ENCODE data around the gene DAAM1.

Gene DAAM1

DNA sequence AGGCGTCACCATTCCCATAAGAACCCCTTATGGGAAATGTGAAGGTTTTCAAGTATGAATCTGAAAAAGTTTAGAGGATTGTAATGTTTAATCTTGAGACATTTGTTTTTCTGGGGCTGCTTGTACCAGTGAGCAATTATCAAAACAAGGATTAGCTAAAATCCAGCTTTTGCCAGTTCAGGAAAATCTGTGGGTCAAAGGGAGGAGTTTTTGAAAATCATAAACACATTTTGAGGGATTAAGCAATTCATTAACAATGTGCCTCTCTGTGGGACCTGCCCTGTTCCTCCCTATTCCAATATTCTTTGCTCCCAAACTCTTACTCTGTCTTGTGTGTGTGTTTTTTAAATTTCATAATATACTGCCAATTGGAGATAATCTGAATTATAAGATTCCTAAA is 11.7 kb upstream of the DAAM1 start:
- TF ChIP-seq CTCF (IDR thresholded peaks at IDR 0.05; ENCODE audit: low read depth, low read length) = no peak

DNA sequence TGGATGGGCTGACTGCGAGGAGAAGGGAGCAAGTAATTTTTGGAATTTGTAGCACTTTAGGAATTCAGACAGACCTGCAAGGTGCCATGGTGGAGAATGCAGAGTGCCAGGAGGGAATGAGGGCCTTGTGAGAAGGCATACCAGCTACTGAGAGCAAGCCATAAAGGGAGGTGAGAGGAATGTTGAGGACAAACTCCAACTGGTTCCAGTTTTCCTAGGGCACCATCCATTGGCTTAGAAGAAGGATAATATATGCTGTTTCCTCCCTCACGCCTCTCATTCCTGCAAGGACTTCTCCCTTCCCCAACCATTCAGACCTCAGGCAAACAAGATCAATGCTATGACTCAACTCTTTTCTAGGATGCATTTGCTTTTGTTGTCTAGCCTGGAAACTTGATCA is 11.2 kb upstream of the DAAM1 start:
- no peak for TF ChIP-seq CTCF (IDR thresholded peaks at IDR 0.05; ENCODE audit: low read depth, low read length)
- no peak overlapping the region for H3K4me3 ChIP-seq (ENCODE audit: low read depth, low read length)

More for the DNA sequence above, 11.7 kb upstream of the DAAM1 start:
- H3K4me3 ChIP-seq (ENCODE audit: low read depth, low read length) = no peak overlapping the region

DNA sequence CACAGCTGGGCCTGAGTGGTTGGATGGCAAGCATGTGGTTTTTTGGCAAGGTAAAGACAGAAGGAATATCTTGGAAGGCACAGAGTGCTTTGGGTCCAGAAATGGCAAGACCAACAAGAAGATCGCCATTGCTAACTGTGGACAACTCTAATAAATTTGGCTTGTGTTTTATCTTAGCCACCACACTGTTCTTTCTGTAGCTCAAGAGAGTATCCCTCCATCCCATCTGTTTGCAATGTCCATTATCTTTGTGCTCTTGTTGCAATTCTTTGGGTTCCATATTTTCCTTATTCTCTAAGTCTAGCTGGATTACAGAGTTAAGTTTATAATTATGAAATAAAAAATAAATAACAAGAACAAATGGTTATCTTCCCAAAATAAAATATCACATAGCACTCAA is 6.7 kb upstream of the DAAM1 start:
- TF ChIP-seq CTCF (IDR thresholded peaks at IDR 0.05; ENCODE audit: low read depth, low read length) = no peak
- H3K4me3 ChIP-seq (ENCODE audit: low read depth, low read length) = no peak overlapping the region

DNA sequence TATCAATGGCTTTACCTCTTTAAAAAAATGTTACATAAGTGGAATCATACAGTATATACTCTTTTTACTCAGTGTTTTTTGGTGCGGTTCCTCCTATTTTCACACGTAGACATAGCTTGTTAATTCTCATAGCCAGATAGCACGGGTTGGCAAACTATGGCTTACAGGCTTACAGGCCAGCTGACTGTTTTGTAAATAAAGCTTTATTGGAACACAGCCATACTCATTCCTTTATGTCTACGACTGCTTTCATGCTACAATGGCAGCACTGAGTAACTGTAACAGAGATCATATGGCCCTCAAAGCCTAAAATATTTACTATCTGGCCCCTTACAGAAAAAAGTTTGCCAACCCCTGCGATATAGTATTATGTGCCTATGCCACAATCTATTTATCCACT is 5.8 kb upstream of the DAAM1 start:
- no peak for TF ChIP-seq CTCF (IDR thresholded peaks at IDR 0.05; ENCODE audit: low read depth, low read length)
- H3K4me3 ChIP-seq (ENCODE audit: low read depth, low read length) = no peak overlapping the region

GRCh38 chr14:59183150-59183549 is 5.3 kb upstream of the DAAM1 start:
- no peak for TF ChIP-seq CTCF (IDR thresholded peaks at IDR 0.05; ENCODE audit: low read depth, low read length)
- no peak overlapping the region for H3K4me3 ChIP-seq (ENCODE audit: low read depth, low read length)

- TF ChIP-seq CTCF (IDR thresholded peaks at IDR 0.05; ENCODE audit: low read depth, low read length) = no peak
- H3K4me3 ChIP-seq (ENCODE audit: low read depth, low read length) = no peak overlapping the region
Measured at GRCh38 chr14:59184396-59184795, 4.1 kb upstream of the DAAM1 start.

- H3K4me3 ChIP-seq (ENCODE audit: low read depth, low read length) = no peak overlapping the region
- TF ChIP-seq CTCF (IDR thresholded peaks at IDR 0.05; ENCODE audit: low read depth, low read length) = no peak
Measured at GRCh38 chr14:59185676-59186075, 2.8 kb upstream of the DAAM1 start.

Data from WI38 (cell line).